HepG2 (cell line): ENCODE results near the gene METTL23. TPM values are rescaled to one million over a fixed set of nuclear protein-coding genes. Genes with fewer than 3 reads are reported as not detected.

ENCODE experiments used
- BRF2 ChIP-seq: sonication (generic); formaldehyde crosslinking; IDR thresholded peaks from 2 replicates; pipeline ENCODE4 v1.8.1; 2022; ENCODE audit warnings: mild to moderate bottlenecking, missing genetic modification reagents
- ISL2 ChIP-seq: sonication (generic); formaldehyde crosslinking; IDR thresholded peaks from 2 replicates; pipeline ENCODE4 v1.5.0; 2020; ENCODE audit warnings: missing genetic modification reagents
- KAT2B ChIP-seq: fragments of 150-350 bp; IDR thresholded peaks from 2 replicates; pipeline ENCODE4 v1.6.1; 2014; ENCODE audit warnings: low read depth, low read length, borderline replicate concordance
- POLR2A ChIP-seq, 2 experiments: IDR thresholded peaks; 2 replicates each; pipeline ENCODE4 v1.6.1; 2011; ENCODE audit warnings: low read depth in 2 of 2, low read length in 2 of 2, mild to moderate bottlenecking in 1 of 2, moderate library complexity in 1 of 2; ENCODE audit not compliant: insufficient read depth in 1 of 2
- RFX3 ChIP-seq: IDR thresholded peaks from 2 replicates; pipeline ENCODE4 v1.6.1; 2016; ENCODE audit warnings: missing biosample characterization, missing genetic modification reagents
- SOX5 ChIP-seq: IDR thresholded peaks from 2 replicates; pipeline ENCODE4 v1.6.1; 2016; ENCODE audit warnings: borderline replicate concordance
- SRSF1 ChIP-seq: fragments of 200-400 bp; formaldehyde crosslinking; optimal IDR thresholded peaks from 2 replicates; pipeline ENCODE3; 2017; ENCODE audit warnings: mild to moderate bottlenecking, low read depth, low read length, moderate library complexity
- SUZ12 ChIP-seq: fragments of 150-350 bp; IDR thresholded peaks from 2 replicates; pipeline ENCODE4 v1.6.1; 2014; ENCODE audit warnings: low read depth, low read length
- ZFP91 ChIP-seq: sonication (generic); formaldehyde crosslinking; IDR thresholded peaks from 2 replicates; pipeline ENCODE4 v1.9.0; 2022; ENCODE audit warnings: missing genetic modification reagents, mild to moderate bottlenecking, borderline replicate concordance
- ZNF138 ChIP-seq: sonication (generic); formaldehyde crosslinking; IDR thresholded peaks from 2 replicates; pipeline ENCODE4 v1.5.0; 2020; ENCODE audit warnings: mild to moderate bottlenecking, low read depth, missing genetic modification reagents
- ZNF207 ChIP-seq: fragments of 450-650 bp; IDR thresholded peaks from 2 replicates; pipeline ENCODE4 v1.6.1; 2016; ENCODE audit warnings: antibody characterized with exemption, borderline replicate concordance
- ZNF468 ChIP-seq: sonication (generic); formaldehyde crosslinking; IDR thresholded peaks from 2 replicates; pipeline ENCODE4 v1.8.0; 2022; ENCODE audit warnings: mild to moderate bottlenecking, moderate library complexity, missing genetic modification reagents
- ZNF543 ChIP-seq: sonication (generic); formaldehyde crosslinking; IDR thresholded peaks from 2 replicates; pipeline ENCODE4 v1.4.0; 2020; ENCODE audit warnings: mild to moderate bottlenecking, missing genetic modification reagents
- ZNF891 ChIP-seq: sonication (generic); formaldehyde crosslinking; IDR thresholded peaks from 2 replicates; pipeline ENCODE4 v1.5.0; 2020; ENCODE audit warnings: mild to moderate bottlenecking, missing genetic modification reagents
- ZSCAN20 ChIP-seq: sonication (generic); formaldehyde crosslinking; IDR thresholded peaks from 2 replicates; pipeline ENCODE4 v1.4.0; 2020; ENCODE audit warnings: missing genetic modification reagents, mild to moderate bottlenecking, borderline replicate concordance
- polyA plus RNA-seq, 8 experiments: library from polyadenylated mRNA; depleted of rRNA in 3 of 8; stranded (reverse) in 7 of 8; unstranded in 1 of 8; fragments of >200 nt; fragmentation: Illumina TruSeq in 4 of 8; extraction: Trizol in 4 of 8; gene quantifications; 2 replicates each; pipeline versions ENCODE4 v1.2.1 to v1.2.3, GENCODE V29; 2011 to 2016; ENCODE audit warnings: low read depth in 4 of 8, missing spikeins in 1 of 8, mixed read lengths in 1 of 8; ENCODE audit not compliant: insufficient read depth in 1 of 8
- total RNA-seq, 5 experiments: library from RNA; depleted of rRNA; stranded (reverse); fragments of >200 nt; fragmentation: Illumina TruSeq; extraction: Trizol; gene quantifications; 2 replicates each; pipeline ENCODE4 v1.2.3, GENCODE V29; 2016; ENCODE audit warnings: low read depth in 1 of 5
- TF ChIP-seq, protein P1 (sequence below): sonication (generic); formaldehyde crosslinking; IDR thresholded peaks from 2 replicates; pipeline ENCODE4 v1.4.0; 2020; ENCODE audit warnings: mild to moderate bottlenecking, missing genetic modification reagents
- TF ChIP-seq, protein P2 (sequence below), 2 experiments: IDR thresholded peaks; 2 replicates each; pipeline ENCODE4 v1.6.1; 2011 to 2012; ENCODE audit warnings: low read length in 2 of 2, borderline replicate concordance in 1 of 2, low read depth in 1 of 2, mild to moderate bottlenecking in 1 of 2, moderate library complexity in 1 of 2

Gene METTL23
- total and polyA plus RNA-seq, 2 of the 13 experiments (the other 11 are each of a cell fraction or from before 2014, with no cell fraction given), result 39.9 to 104 TPM

- TF ChIP-seq BRF2 (CRISPR knock-in tag), result no peak
- no peak for TF ChIP-seq ISL2 (CRISPR knock-in tag)
- no peak for TF ChIP-seq KAT2B
- TF ChIP-seq ZNF207, result no peak
- TF ChIP-seq SRSF1, result peak; percentile 89
- peak; percentile 93 for TF ChIP-seq ZFP91
- TF ChIP-seq ZSCAN20, result no peak; the same call in 1 of the 2 replicates
- no peak for TF ChIP-seq ZNF468 (CRISPR knock-in tag)
- TF ChIP-seq SOX5, result peak; percentile 60
- TF ChIP-seq RFX3 (CRISPR knock-in tag), result no peak
- TF ChIP-seq ZNF543 (CRISPR knock-in tag), result peak; percentile 76; the same call in 1 of the 2 replicates
- TF ChIP-seq, protein P1, sequence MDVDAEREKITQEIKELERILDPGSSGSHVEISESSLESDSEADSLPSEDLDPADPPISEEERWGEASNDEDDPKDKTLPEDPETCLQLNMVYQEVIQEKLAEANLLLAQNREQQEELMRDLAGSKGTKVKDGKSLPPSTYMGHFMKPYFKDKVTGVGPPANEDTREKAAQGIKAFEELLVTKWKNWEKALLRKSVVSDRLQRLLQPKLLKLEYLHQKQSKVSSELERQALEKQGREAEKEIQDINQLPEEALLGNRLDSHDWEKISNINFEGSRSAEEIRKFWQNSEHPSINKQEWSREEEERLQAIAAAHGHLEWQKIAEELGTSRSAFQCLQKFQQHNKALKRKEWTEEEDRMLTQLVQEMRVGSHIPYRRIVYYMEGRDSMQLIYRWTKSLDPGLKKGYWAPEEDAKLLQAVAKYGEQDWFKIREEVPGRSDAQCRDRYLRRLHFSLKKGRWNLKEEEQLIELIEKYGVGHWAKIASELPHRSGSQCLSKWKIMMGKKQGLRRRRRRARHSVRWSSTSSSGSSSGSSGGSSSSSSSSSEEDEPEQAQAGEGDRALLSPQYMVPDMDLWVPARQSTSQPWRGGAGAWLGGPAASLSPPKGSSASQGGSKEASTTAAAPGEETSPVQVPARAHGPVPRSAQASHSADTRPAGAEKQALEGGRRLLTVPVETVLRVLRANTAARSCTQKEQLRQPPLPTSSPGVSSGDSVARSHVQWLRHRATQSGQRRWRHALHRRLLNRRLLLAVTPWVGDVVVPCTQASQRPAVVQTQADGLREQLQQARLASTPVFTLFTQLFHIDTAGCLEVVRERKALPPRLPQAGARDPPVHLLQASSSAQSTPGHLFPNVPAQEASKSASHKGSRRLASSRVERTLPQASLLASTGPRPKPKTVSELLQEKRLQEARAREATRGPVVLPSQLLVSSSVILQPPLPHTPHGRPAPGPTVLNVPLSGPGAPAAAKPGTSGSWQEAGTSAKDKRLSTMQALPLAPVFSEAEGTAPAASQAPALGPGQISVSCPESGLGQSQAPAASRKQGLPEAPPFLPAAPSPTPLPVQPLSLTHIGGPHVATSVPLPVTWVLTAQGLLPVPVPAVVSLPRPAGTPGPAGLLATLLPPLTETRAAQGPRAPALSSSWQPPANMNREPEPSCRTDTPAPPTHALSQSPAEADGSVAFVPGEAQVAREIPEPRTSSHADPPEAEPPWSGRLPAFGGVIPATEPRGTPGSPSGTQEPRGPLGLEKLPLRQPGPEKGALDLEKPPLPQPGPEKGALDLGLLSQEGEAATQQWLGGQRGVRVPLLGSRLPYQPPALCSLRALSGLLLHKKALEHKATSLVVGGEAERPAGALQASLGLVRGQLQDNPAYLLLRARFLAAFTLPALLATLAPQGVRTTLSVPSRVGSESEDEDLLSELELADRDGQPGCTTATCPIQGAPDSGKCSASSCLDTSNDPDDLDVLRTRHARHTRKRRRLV, result no peak; the same call in 1 of the 2 replicates
- peak; percentile 73 for TF ChIP-seq SUZ12
- no peak; a peak in 2 of 4 replicates for TF ChIP-seq POLR2A (IDR thresholded peaks at IDR 0.05; ENCODE audit: insufficient read depth in 1 of 2, low read depth in 2 of 2, low read length in 2 of 2)
- TF ChIP-seq, protein P2, sequence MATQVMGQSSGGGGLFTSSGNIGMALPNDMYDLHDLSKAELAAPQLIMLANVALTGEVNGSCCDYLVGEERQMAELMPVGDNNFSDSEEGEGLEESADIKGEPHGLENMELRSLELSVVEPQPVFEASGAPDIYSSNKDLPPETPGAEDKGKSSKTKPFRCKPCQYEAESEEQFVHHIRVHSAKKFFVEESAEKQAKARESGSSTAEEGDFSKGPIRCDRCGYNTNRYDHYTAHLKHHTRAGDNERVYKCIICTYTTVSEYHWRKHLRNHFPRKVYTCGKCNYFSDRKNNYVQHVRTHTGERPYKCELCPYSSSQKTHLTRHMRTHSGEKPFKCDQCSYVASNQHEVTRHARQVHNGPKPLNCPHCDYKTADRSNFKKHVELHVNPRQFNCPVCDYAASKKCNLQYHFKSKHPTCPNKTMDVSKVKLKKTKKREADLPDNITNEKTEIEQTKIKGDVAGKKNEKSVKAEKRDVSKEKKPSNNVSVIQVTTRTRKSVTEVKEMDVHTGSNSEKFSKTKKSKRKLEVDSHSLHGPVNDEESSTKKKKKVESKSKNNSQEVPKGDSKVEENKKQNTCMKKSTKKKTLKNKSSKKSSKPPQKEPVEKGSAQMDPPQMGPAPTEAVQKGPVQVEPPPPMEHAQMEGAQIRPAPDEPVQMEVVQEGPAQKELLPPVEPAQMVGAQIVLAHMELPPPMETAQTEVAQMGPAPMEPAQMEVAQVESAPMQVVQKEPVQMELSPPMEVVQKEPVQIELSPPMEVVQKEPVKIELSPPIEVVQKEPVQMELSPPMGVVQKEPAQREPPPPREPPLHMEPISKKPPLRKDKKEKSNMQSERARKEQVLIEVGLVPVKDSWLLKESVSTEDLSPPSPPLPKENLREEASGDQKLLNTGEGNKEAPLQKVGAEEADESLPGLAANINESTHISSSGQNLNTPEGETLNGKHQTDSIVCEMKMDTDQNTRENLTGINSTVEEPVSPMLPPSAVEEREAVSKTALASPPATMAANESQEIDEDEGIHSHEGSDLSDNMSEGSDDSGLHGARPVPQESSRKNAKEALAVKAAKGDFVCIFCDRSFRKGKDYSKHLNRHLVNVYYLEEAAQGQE (IDR thresholded peaks at IDR 0.05; ENCODE audit: borderline replicate concordance in 1 of 2, low read depth in 1 of 2, low read length in 2 of 2), result no peak
- TF ChIP-seq ZNF138, result peak; percentile 70; the same call in 1 of the 2 replicates
- TF ChIP-seq ZNF891, result no peak
These were observed 11.2 kb downstream of the METTL23 start, which contains the start of gene MFSD11 (continued) for GRCh38 chr17:76737676-76738467.
